Gastrocnemius medialis (tissue), 4 donors: ENCODE measurements around the gene C10orf71.

ENCODE experiments used
- POLR2A ChIP-seq, 2 donors: fragments of 450-650 bp; IDR thresholded peaks; one replicate each; pipeline ENCODE4 v1.6.1; 2017; ENCODE audit warnings: antibody characterized with exemption in 2 of 2, mild to moderate bottlenecking in 2 of 2, moderate library complexity in 2 of 2
- TF ChIP-seq, protein P1 (sequence below), 5 experiments: fragments of 450-650 bp in 3 of 5; fragments of 200-600 bp in 2 of 5; sonication (generic) in 2 of 5; IDR thresholded peaks in 4 of 5; conservative IDR thresholded peaks in 1 of 5; 1 replicate in 4 of 5; 2 replicates in 1 of 5; pipeline ENCODE4 v1.5.1; 2016 to 2019; ENCODE audit warnings: antibody characterized with exemption in 5 of 5, mild to moderate bottlenecking in 3 of 5, moderate library complexity in 3 of 5

DNA sequence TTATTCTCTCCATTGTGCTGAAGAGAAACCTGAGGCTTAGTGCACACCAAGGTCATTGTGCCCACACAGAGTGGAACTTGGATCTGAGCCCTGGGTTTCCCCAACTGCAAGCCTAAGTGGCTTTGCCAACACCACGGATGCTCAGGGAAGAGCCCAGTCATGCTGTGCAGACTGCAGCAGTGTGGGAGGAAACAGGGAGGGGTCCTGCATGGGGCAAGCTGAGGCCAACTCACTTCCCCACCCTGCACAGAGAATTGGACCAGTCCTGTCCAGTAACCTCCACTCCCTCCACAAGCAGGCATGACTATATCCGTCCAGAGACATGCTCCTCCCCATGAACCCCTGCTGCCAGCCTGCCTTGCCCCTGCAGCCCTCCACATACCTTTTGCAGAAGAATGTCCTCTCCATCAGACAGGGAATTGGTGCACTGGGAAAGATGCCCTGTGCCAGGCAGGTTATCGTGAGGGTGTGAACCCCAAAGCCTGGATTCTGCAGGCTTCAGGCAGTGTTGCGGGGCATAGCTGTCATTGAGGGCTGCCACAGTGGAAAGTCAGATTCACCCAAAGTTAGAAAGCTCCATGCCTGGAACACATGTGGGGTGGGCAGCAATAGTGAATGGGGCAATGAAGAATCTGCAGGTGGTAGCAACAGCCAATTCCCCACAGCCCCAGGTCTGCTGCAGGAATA is 52.0 kb downstream of the C10orf71 start:
- TF ChIP-seq POLR2A (IDR thresholded peaks at IDR 0.05), result no peak
- TF ChIP-seq, protein P1, sequence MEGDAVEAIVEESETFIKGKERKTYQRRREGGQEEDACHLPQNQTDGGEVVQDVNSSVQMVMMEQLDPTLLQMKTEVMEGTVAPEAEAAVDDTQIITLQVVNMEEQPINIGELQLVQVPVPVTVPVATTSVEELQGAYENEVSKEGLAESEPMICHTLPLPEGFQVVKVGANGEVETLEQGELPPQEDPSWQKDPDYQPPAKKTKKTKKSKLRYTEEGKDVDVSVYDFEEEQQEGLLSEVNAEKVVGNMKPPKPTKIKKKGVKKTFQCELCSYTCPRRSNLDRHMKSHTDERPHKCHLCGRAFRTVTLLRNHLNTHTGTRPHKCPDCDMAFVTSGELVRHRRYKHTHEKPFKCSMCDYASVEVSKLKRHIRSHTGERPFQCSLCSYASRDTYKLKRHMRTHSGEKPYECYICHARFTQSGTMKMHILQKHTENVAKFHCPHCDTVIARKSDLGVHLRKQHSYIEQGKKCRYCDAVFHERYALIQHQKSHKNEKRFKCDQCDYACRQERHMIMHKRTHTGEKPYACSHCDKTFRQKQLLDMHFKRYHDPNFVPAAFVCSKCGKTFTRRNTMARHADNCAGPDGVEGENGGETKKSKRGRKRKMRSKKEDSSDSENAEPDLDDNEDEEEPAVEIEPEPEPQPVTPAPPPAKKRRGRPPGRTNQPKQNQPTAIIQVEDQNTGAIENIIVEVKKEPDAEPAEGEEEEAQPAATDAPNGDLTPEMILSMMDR (IDR thresholded peaks at IDR 0.05 in 4 of 5, conservative IDR thresholded peaks at IDR 0.05 in 1 of 5), result no peak
